ENCODE measurements around the gene KDM3A.

The KDM3A gene

DNA sequence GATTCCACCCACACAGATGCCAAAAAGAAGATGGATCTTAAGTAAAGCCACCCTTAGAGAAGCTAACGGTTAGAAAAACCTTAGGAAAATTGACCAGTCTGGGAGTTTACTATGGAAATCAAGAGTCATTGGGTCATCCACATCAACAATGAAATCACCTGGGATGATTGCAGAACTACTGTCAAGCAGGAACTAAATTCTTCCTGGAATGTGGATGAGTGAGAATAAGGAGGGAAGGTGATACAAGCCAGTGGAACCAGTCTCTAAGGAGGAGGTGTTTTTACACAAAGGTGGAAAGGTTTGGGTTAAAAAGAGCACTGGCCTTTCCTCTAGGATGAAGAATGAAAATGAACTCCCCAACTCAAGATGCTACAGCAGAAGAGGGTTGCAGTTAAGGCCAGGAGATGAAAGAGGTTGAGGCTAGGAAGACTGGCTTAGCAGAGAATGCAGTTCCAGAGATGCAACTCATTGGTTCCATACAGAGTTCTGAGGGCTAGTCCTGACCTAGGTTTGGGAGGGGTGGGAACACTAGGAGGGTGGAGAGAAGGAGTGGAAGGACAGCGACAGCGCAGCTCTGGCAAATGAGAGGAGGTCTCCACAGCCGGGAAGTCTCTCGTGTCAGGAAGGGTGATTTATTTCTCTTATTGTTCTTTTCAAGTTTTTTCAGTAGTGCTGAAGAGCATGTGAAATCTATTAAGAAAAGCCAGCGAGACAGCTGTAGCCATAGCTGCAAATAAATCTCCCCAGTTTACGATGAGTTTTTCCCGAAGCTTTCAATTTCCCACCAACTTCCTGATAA lies 27.7 kb upstream of the KDM3A start:
- TF ChIP-seq ZNF274 (IDR thresholded peaks at IDR 0.05; ENCODE audit: low read depth, low read length), result no peak
- no peak overlapping the region for H3K4me3 ChIP-seq (ENCODE audit: low read length)

DNA sequence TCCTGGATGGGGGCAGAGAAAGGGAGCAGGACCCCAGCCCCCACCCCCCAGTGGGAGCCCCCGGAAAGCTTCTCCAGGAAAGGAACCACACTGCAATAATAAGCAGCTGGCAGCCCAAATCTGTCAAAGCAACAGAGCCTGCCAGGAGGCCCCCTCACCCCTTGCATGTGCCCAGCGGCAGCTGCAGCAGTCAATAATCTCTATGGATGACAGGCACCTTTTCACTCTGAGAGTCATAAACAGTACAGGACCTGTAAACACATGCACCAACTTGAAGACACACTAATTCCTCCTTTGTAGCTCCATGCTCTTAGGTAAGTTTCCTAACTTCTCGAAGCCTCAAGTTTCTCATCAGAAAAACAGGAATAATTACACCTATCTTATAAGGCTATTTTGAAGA lies 26.2 kb upstream of the KDM3A start:
- H3K4me3 ChIP-seq (ENCODE audit: low read length), result no peak overlapping the region
- no peak for TF ChIP-seq ZNF274 (IDR thresholded peaks at IDR 0.05; ENCODE audit: low read depth, low read length)

GRCh38 chr2:86416146-86416545 lies 25.0 kb upstream of the KDM3A start:
- TF ChIP-seq ZNF274 (IDR thresholded peaks at IDR 0.05; ENCODE audit: low read depth, low read length), result no peak
- no peak overlapping the region for H3K4me3 ChIP-seq (ENCODE audit: low read length)

GRCh38 chr2:86417961-86418360 lies 23.2 kb upstream of the KDM3A start:
- TF ChIP-seq ZNF274 (IDR thresholded peaks at IDR 0.05; ENCODE audit: low read depth, low read length), result no peak
- H3K4me3 ChIP-seq (ENCODE audit: low read length), result no peak overlapping the region

GRCh38 chr2:86420913-86421312 lies 20.3 kb upstream of the KDM3A start:
- H3K4me3 ChIP-seq (ENCODE audit: low read length), result no peak overlapping the region
- TF ChIP-seq ZNF274 (IDR thresholded peaks at IDR 0.05; ENCODE audit: low read depth, low read length), result no peak

- no peak for TF ChIP-seq ZNF274 (IDR thresholded peaks at IDR 0.05; ENCODE audit: low read depth, low read length)
- H3K4me3 ChIP-seq (ENCODE audit: low read length), result no peak overlapping the region
Observed at GRCh38 chr2:86426271-86426670, 14.9 kb upstream of the KDM3A start.

GRCh38 chr2:86429335-86429734 lies 11.8 kb upstream of the KDM3A start:
- no peak overlapping the region for H3K4me3 ChIP-seq (ENCODE audit: low read length)

GRCh38 chr2:86430368-86430767 lies 10.8 kb upstream of the KDM3A start:
- H3K4me3 ChIP-seq (ENCODE audit: low read length), result no peak overlapping the region
- no peak for TF ChIP-seq ZNF274 (IDR thresholded peaks at IDR 0.05; ENCODE audit: low read depth, low read length)

More at GRCh38 chr2:86429335-86429734, 11.8 kb upstream of the KDM3A start:
- no peak for TF ChIP-seq ZNF274 (IDR thresholded peaks at IDR 0.05; ENCODE audit: low read depth, low read length)

DNA sequence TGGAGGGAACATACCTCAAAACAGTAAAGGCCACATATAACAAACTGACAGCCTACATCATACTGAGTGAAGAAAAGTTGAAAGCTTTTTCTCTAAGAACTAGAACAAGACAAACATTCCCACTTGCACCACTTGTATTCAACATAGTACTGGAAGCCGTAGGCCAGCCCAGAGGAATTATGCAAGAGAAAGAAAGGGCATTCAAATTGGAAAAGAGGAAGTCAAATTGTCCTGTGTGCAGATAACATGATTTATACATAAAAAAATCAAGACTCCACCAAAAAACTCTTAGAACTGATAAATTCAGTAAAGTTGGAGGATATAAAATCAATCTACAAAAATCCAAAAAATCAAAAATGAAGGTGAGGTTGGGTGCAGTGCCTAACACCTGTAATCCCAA lies 8.0 kb upstream of the KDM3A start:
- H3K4me3 ChIP-seq (ENCODE audit: low read length), result no peak overlapping the region
- TF ChIP-seq ZNF274 (IDR thresholded peaks at IDR 0.05; ENCODE audit: low read depth, low read length), result no peak

DNA sequence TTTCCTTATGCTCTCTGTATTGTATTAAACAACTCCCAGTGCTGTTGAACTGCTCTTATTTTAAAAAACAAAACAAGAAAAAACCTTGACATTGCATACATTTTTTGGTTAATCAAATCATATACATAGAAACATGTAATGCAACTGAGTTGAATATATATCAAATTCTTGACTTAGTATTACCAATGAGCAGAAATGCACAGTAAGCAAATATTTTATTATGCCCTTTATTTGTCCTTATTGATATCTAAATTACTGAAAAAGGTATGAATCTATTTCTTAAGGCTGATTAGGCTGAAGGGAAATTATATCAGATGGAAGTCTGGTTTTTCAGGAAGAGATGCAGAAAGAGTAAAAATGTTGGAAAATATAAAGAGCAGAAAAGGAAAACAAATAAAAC lies 6.9 kb upstream of the KDM3A start:
- no peak for TF ChIP-seq ZNF274 (IDR thresholded peaks at IDR 0.05; ENCODE audit: low read depth, low read length)
- no peak overlapping the region for H3K4me3 ChIP-seq (ENCODE audit: low read length)

DNA sequence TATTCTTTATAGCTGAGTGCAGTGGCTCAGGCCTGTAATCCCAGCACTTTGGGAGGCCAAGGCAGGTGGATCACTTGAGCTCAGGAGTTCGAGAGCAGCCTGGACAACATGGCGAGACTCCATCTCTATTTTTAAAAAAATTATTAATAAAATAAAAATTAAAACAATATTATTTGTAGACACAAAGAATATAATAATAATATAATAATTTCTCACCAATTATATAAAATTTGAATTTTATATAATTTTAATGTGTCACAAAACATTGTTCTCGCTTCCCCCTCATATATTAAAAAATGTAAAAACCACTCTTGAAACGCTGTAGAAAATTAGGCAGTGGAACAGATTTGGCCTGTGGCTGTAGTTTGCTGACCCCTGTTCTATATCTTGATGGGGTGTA lies 5.6 kb upstream of the KDM3A start:
- no peak for TF ChIP-seq ZNF274 (IDR thresholded peaks at IDR 0.05; ENCODE audit: low read depth, low read length)
- no peak overlapping the region for H3K4me3 ChIP-seq (ENCODE audit: low read length)

GRCh38 chr2:86436328-86436727 lies 4.8 kb upstream of the KDM3A start:
- TF ChIP-seq ZNF274 (IDR thresholded peaks at IDR 0.05; ENCODE audit: low read depth, low read length), result no peak
- no peak overlapping the region for H3K4me3 ChIP-seq (ENCODE audit: low read length)

DNA sequence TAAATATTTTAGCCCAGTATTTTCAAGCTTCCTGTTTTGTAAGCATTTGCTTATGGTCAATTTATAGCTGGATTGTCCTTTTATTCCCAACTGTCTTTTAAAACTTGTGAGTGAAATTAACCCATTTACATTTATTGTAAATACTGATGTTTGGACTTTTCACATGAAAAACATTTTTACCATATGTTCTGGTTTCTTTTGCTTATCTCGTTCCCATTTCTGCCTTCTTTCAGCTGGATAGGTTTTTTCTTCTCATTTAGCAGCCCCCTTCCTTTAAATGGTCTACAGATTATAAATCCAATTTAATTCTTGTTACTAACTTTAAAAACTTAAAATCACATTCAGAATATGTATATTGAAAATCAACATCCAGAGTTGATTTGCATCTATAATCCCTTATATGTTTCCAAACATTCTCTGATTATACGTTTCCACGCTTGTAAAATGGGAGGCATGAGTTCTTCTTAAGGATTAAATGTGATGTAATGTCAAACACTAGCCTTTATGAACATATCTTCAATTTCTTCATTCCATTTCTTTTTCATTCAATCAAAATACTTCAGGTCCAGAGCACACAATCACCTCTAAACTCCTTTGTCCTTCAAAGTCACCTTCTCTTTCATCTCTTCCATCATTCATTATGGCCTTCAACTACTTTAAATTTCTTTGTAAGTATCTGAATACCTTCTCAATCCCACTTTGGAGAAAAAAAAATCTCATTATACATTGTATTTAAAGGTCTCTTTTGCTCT lies 1.1 kb upstream of the KDM3A start:
- no peak overlapping the region for H3K4me3 ChIP-seq (ENCODE audit: low read length)
- no peak for TF ChIP-seq ZNF274 (IDR thresholded peaks at IDR 0.05; ENCODE audit: low read depth, low read length)

- H3K4me3 ChIP-seq (ENCODE audit: low read length), result peak overlapping the region; percentile 85
- no peak for TF ChIP-seq ZNF274 (IDR thresholded peaks at IDR 0.05; ENCODE audit: low read depth, low read length)
Observed at GRCh38 chr2:86441392-86441881, 266 bp downstream of the KDM3A start.

All from GM08714 (cell line).